ENCODE measurements around the gene MARCHF5. TPM values are rescaled to one million over a fixed set of nuclear protein-coding genes. Genes with fewer than 3 reads are reported as not detected.

The MARCHF5 gene
- total RNA-seq, 1 experiment from 2014 or later = 66.2 TPM

- BruUV-seq (replicated peaks) = no TSS peak
- ChIA-PET CTCF (interaction anchor here (0.7 kb wide), 2 partner anchors 268 to 299 kb away, joined by 3 read pairs; no protein-coding TSS in a partner anchor), POLR2A (interaction anchor here (0.6 kb wide), 1 partner anchor 247 kb away, joined by 5 read pairs; no protein-coding TSS in a partner anchor)
- Histone ChIP-seq H3K36me3 (ENCODE audit: control insufficient read depth, insufficient read depth, low read length) (peaks cover 7% of the 10 kb centered on the region), H3K9me3 (ENCODE audit: control insufficient read depth, insufficient read depth, low read depth, low read length) (no peaks in the 10 kb centered on the region), H3K4me1 (ENCODE audit: control insufficient read depth, insufficient read depth, low read length) (no peaks in the 10 kb centered on the region), H3K27me3 (ENCODE audit: control insufficient read depth, insufficient read depth, low read length) (no peaks in the 10 kb centered on the region; the same call in 1 of the 2 replicates), H3K4me3 (ENCODE audit: low read depth in 2 of 2, low read length in 2 of 2) (no peak overlapping the region), H3K27ac (ENCODE audit: low read length) (no peak overlapping the region)
- in situ Hi-C loops (cut with HindIII; ENCODE audit: low pct_unique_long_range_greater_than_20kb, low sequenced_read_pairs) = no loop called here
- DNase-seq (ENCODE audit: low read depth, low spot score) = no peak
- no peak for TF ChIP-seq REST (IDR thresholded peaks at IDR 0.05; ENCODE audit: insufficient read depth in 1 of 2, low read depth in 2 of 2, low read length in 1 of 2)
- TF ChIP-seq TCF7L2 (IDR thresholded peaks at IDR 0.05; ENCODE audit: low read depth, low read length) = no peak
- no peak for TF ChIP-seq CTCF (IDR thresholded peaks at IDR 0.05)
- TF ChIP-seq POLR2AphosphoS5 (IDR thresholded peaks at IDR 0.05; ENCODE audit: low read depth, low read length) = peak; percentile 26; the same call in 1 of the 2 replicates
- no peak for TF ChIP-seq SIN3A (IDR thresholded peaks at IDR 0.05; ENCODE audit: borderline replicate concordance, insufficient read depth, low read depth, low read length)
- intact Hi-C loops (cut with micrococcal nuclease; ENCODE audit: unreplicated experiment) = no loop called here
- no peak for ATAC-seq
Measured at GRCh38 chr10:92356041-92356440, 65.1 kb downstream of the MARCHF5 start.

- ATAC-seq = no peak
- in situ Hi-C loops (cut with HindIII; ENCODE audit: low pct_unique_long_range_greater_than_20kb, low sequenced_read_pairs) (no loop called here), intact Hi-C loops (cut with micrococcal nuclease; ENCODE audit: unreplicated experiment) (no loop called here)
- Histone ChIP-seq H3K9me3 (ENCODE audit: control insufficient read depth, insufficient read depth, low read depth, low read length) (no peaks in the 10 kb centered on the region), H3K36me3 (ENCODE audit: control insufficient read depth, insufficient read depth, low read length) (no peaks in the 10 kb centered on the region), H3K4me1 (ENCODE audit: control insufficient read depth, insufficient read depth, low read length) (no peaks in the 10 kb centered on the region), H3K27me3 (ENCODE audit: control insufficient read depth, insufficient read depth, low read length) (no peaks in the 10 kb centered on the region; the same call in 1 of the 2 replicates), H3K4me3 (ENCODE audit: low read depth in 2 of 2, low read length in 2 of 2) (no peak overlapping the region), H3K27ac (ENCODE audit: low read length) (no peak overlapping the region)
- no TSS peak for BruUV-seq (replicated peaks)
- CTCF ChIA-PET = no interaction called here
- no peak for DNase-seq (ENCODE audit: low read depth, low spot score)
- TF ChIP-seq SIN3A (IDR thresholded peaks at IDR 0.05; ENCODE audit: borderline replicate concordance, insufficient read depth, low read depth, low read length) = no peak
- POLR2A ChIA-PET = no interaction called here
Measured at GRCh38 chr10:92363498-92363897, 72.5 kb downstream of the MARCHF5 start.

GRCh38 chr10:92366412-92367021 is 75.5 kb downstream of the MARCHF5 start:
- no peak overlapping the region for H3K27ac ChIP-seq (ENCODE audit: low read length)
- intact Hi-C loops (cut with micrococcal nuclease; ENCODE audit: unreplicated experiment) = no loop called here
- BruUV-seq (replicated peaks) = no TSS peak
- in situ Hi-C loops (cut with HindIII; ENCODE audit: low pct_unique_long_range_greater_than_20kb, low sequenced_read_pairs) = no loop called here
- no peaks in the 10 kb centered on the region for H3K36me3 ChIP-seq (ENCODE audit: control insufficient read depth, insufficient read depth, low read length)
- ChIA-PET POLR2A (no interaction called here), CTCF (no interaction called here)
- no peaks in the 10 kb centered on the region for H3K27me3 ChIP-seq (ENCODE audit: control insufficient read depth, insufficient read depth, low read length)
- H3K4me1 ChIP-seq (ENCODE audit: control insufficient read depth, insufficient read depth, low read length) = no peaks in the 10 kb centered on the region
- H3K4me3 ChIP-seq (ENCODE audit: low read depth in 2 of 2, low read length in 2 of 2) = no peak overlapping the region
- H3K9me3 ChIP-seq (ENCODE audit: control insufficient read depth, insufficient read depth, low read depth, low read length) = no peaks in the 10 kb centered on the region
- ATAC-seq = peak; percentile 58; the same call in 1 of the 2 replicates
- no peak for DNase-seq (ENCODE audit: low read depth, low spot score)
- no peak for TF ChIP-seq TCF7L2 (IDR thresholded peaks at IDR 0.05; ENCODE audit: low read depth, low read length)
- no peak for TF ChIP-seq SIN3A (IDR thresholded peaks at IDR 0.05; ENCODE audit: borderline replicate concordance, insufficient read depth, low read depth, low read length)
- no peak for TF ChIP-seq REST (IDR thresholded peaks at IDR 0.05; ENCODE audit: insufficient read depth in 1 of 2, low read depth in 2 of 2, low read length in 1 of 2)
- no peak for TF ChIP-seq CTCF (IDR thresholded peaks at IDR 0.05)
- TF ChIP-seq POLR2AphosphoS5 (IDR thresholded peaks at IDR 0.05; ENCODE audit: low read depth, low read length) = no peak
